LNCAP (cell line): Measurements from ENCODE around the gene NUP62.

Source experiments
- TF ChIP-seq, protein P1 (sequence below): fragments of 450-650 bp; IDR thresholded peaks from 2 replicates; pipeline ENCODE4 v1.5.1; 2017; ENCODE audit warnings: mild to moderate bottlenecking

NUP62 gene

GRCh38 chr19:49933643-49934042 is 4.3 kb upstream of the NUP62 start:
- TF ChIP-seq, protein P1, sequence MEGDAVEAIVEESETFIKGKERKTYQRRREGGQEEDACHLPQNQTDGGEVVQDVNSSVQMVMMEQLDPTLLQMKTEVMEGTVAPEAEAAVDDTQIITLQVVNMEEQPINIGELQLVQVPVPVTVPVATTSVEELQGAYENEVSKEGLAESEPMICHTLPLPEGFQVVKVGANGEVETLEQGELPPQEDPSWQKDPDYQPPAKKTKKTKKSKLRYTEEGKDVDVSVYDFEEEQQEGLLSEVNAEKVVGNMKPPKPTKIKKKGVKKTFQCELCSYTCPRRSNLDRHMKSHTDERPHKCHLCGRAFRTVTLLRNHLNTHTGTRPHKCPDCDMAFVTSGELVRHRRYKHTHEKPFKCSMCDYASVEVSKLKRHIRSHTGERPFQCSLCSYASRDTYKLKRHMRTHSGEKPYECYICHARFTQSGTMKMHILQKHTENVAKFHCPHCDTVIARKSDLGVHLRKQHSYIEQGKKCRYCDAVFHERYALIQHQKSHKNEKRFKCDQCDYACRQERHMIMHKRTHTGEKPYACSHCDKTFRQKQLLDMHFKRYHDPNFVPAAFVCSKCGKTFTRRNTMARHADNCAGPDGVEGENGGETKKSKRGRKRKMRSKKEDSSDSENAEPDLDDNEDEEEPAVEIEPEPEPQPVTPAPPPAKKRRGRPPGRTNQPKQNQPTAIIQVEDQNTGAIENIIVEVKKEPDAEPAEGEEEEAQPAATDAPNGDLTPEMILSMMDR = no peak

DNA sequence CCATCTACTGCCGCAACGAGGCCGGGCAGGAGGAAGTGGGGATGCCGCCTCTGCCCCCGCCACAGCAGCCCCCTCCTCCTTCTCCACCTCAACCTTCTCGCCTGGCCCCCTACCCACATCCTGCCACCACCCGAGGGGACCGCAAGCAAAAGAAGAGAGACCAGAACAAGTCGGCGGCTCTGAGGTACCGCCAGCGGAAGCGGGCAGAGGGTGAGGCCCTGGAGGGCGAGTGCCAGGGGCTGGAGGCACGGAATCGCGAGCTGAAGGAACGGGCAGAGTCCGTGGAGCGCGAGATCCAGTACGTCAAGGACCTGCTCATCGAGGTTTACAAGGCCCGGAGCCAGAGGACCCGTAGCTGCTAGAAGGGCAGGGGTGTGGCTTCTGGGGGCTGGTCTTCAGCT is 3.4 kb upstream of the NUP62 start:
- TF ChIP-seq, protein P1 = no peak

DNA sequence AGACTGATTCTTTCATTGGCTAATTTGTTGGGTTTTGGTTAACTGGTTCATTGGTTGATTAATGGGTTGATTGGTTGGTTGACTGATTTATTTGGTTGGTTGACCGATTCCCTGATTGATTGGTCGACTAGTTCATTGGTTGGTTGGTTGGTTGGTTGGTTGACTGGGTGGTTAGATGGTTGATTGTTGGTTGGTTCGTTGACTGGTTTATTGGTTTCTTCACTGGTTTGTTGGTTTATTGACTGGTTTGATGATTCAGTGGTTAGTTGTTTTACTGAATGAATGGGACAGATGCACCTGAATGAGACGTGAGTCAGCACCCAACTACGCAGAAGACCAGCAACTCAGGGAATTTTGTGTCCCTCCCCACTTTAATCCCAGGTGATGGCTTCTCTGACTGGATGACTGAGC is 2.7 kb upstream of the NUP62 start:
- TF ChIP-seq, protein P1 = no peak

- TF ChIP-seq, protein P1 = no peak
These were observed 2.2 kb upstream of the NUP62 start for GRCh38 chr19:49931293-49932040.

DNA sequence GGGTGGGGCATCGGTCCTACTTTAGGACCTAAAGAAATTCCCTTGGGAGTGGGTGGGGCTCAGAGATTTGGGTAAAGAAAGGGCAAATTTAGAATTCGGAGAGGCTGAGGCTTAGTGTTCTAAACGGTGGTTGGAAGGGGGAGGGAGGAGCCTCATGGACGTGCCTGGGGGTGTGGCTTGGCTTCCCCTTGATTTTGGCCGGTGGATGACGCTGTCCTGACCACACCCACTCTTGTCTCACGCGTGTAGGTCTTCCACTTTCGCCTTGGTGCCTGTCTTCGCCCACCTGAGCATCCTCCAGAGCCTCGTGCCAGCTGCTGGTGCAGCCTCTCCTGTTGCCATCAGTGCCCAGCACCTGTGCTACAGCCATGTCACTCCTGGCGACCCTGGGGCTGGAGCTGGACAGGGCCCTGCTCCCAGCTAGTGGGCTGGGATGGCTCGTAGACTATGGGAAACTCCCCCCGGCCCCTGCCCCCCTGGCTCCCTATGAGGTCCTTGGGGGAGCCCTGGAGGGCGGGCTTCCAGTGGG is 1.2 kb upstream of the NUP62 start:
- TF ChIP-seq, protein P1 = no peak

- TF ChIP-seq, protein P1 = no peak
These were observed 543 bp upstream of the NUP62 start for GRCh38 chr19:49929611-49930482.

GRCh38 chr19:49927526-49928264 is 1.6 kb downstream of the NUP62 start:
- TF ChIP-seq, protein P1 = no peak
